Activated naive CD8-positive, alpha-beta T cell treated with anti-CD3 and anti-CD28 coated beads, Interleukin-2, amount 10 ng/mL, durations not matched to agents 7 days and 5 days (primary cell): ENCODE measurements around the gene CRTAC1. TPM values are rescaled to one million over a fixed set of nuclear protein-coding genes. Genes with fewer than 3 reads are reported as not detected.

Experiments
- ATAC-seq: fragments of 150-1000 bp; cut with Tn5 transposase; one replicate; pipeline ENCODE4 v1.10.0; 2021; ENCODE audit warnings: low read depth, moderate library complexity
- POLR2A ChIA-PET: fragments of 350-600 bp; sonication (Branson Sonifier 250); formaldehyde crosslinking; loops from one replicate; lab custom pipeline; 2021; ENCODE audit warnings: antibody characterized with exemption; lab: Charles Lee
- DNase-seq: peaks from one replicate; pipeline ENCODE4 v3.0.0; 2021
- H3K27ac Mint-ChIP-seq: one replicate; pipeline ENCODE4 v1.8.0; 2022; ENCODE audit warnings: mild to moderate bottlenecking, mixed read lengths
- H3K27me3 Mint-ChIP-seq: one replicate; pipeline ENCODE4 v1.8.0; 2022; ENCODE audit warnings: mild to moderate bottlenecking, moderate library complexity, mixed read lengths
- H3K36me3 Mint-ChIP-seq: one replicate; pipeline ENCODE4 v1.8.0; 2021; ENCODE audit warnings: mild to moderate bottlenecking, mixed read lengths
- H3K4me1 Mint-ChIP-seq: one replicate; pipeline ENCODE4 v1.8.0; 2021; ENCODE audit warnings: mixed read lengths
- H3K4me3 Mint-ChIP-seq: one replicate; pipeline ENCODE4 v1.8.0; 2022; ENCODE audit warnings: mild to moderate bottlenecking, moderate library complexity, mixed read lengths
- H3K9me3 Mint-ChIP-seq: one replicate; pipeline ENCODE4 v1.8.0; 2021; ENCODE audit warnings: mixed read lengths
- total RNA-seq, 2 experiments: library from RNA; stranded (reverse); gene quantifications; one replicate each; pipeline ENCODE4 v1.2.3, GENCODE V29; 2021

Gene CRTAC1, protein sequence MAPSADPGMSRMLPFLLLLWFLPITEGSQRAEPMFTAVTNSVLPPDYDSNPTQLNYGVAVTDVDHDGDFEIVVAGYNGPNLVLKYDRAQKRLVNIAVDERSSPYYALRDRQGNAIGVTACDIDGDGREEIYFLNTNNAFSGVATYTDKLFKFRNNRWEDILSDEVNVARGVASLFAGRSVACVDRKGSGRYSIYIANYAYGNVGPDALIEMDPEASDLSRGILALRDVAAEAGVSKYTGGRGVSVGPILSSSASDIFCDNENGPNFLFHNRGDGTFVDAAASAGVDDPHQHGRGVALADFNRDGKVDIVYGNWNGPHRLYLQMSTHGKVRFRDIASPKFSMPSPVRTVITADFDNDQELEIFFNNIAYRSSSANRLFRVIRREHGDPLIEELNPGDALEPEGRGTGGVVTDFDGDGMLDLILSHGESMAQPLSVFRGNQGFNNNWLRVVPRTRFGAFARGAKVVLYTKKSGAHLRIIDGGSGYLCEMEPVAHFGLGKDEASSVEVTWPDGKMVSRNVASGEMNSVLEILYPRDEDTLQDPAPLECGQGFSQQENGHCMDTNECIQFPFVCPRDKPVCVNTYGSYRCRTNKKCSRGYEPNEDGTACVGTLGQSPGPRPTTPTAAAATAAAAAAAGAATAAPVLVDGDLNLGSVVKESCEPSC
- not detected for total RNA-seq

DNA sequence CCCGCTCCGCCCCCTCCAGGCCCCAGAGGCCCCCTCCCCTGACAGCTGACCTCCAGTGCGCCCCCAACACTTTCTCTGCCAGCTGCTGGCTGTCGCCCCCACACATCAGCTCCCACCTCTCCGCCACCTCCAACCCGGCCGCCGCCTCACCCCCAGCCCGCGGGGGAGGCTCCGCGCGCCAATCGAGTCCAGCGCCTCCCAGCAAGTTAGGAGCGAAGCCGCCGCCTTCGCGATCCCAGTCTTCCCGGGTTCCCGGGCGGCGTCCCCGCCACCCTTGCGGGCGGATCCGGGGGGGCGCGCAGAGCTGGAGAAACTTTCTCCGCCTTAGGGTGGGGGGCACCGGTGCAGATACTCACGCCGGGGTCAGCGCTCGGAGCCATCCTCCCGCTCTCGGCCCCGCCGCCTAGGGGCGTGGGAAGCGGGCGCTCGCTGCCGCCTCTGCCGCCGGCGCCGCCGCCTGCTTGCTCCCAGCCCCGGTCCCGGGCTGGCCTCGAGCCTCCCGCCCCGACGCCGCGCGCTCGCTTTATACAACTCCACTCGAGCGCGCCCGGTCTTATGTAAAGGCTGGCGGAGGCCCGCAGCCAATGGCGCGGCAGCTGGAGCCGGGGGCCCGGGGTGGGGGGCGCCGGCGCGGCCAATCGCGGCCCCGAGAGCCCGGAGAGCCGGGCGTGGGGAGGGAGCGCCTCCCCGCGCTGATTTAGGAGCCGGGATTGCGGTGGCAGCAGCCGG, at the start of gene CRTAC1:
TSS of gene CRTAC1 (minus strand) at position 529 of the 729 bp plus-strand sequence. CDS start at position 380, 149 bp downstream.
- Mint-ChIP-seq H3K36me3 (no peaks in the 10 kb centered on the region), H3K27me3 (peaks cover 70% of the 10 kb centered on the region), H3K9me3 (no peaks in the 10 kb centered on the region), H3K4me3 (no peak within 1 kb of the TSS), H3K27ac (no peak within 1 kb of the TSS), H3K4me1 (peaks cover 4% of the 10 kb centered on the region)
- peak; percentile 34 for DNase-seq
- POLR2A ChIA-PET, result no interaction called here
- ATAC-seq, result no peak

DNA sequence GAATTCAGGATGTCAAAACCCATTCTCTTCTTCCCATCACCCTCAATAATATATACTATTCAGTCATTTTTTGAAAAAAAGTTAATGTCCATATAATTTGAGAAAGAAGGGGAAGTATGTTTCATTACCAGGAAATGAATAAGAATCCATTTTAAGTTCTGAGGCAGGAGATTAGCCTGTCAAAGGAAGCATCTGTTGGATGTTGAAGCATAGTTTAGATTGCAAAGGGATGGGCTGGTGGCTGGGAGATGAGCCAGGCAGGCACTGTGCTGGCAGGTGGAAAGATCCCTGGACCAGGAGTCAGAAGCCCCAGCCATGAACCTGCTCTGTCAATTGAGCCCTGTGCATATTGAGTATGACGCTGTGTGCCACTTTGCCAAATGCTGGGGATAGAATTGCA, 48.4 kb upstream of the CRTAC1 start:
- H3K9me3 Mint-ChIP-seq, result no peaks in the 10 kb centered on the region
- no peaks in the 10 kb centered on the region for H3K4me1 Mint-ChIP-seq
- H3K27me3 Mint-ChIP-seq, result peaks cover 3% of the 10 kb centered on the region
- H3K36me3 Mint-ChIP-seq, result no peaks in the 10 kb centered on the region
- ATAC-seq, result no peak
- no peak overlapping the region for H3K4me3 Mint-ChIP-seq
- POLR2A ChIA-PET, result no interaction called here
- no peak overlapping the region for H3K27ac Mint-ChIP-seq
- DNase-seq, result no peak

- H3K36me3 Mint-ChIP-seq, result no peaks in the 10 kb centered on the region
- no peaks in the 10 kb centered on the region for H3K9me3 Mint-ChIP-seq
- no peak overlapping the region for H3K4me3 Mint-ChIP-seq
These were observed 46.8 kb upstream of the CRTAC1 start for GRCh38 chr10:98077223-98077622.

GRCh38 chr10:98076086-98076485, 45.7 kb upstream of the CRTAC1 start:
- H3K4me3 Mint-ChIP-seq, result no peak overlapping the region
- DNase-seq (no peak), ATAC-seq (no peak)
- H3K27ac Mint-ChIP-seq, result no peak overlapping the region
- H3K4me1 Mint-ChIP-seq, result no peaks in the 10 kb centered on the region
- peaks cover 3% of the 10 kb centered on the region for H3K27me3 Mint-ChIP-seq
- H3K36me3 Mint-ChIP-seq, result no peaks in the 10 kb centered on the region
- H3K9me3 Mint-ChIP-seq, result no peaks in the 10 kb centered on the region
- POLR2A ChIA-PET, result no interaction called here

More at GRCh38 chr10:98077223-98077622, 46.8 kb upstream of the CRTAC1 start:
- DNase-seq (no peak), ATAC-seq (no peak)
- Mint-ChIP-seq H3K27me3 (peaks cover 3% of the 10 kb centered on the region), H3K4me1 (no peaks in the 10 kb centered on the region), H3K27ac (no peak overlapping the region)
- POLR2A ChIA-PET, result no interaction called here

GRCh38 chr10:98074315-98074911, 44.0 kb upstream of the CRTAC1 start:
- Mint-ChIP-seq H3K27ac (no peak overlapping the region), H3K4me3 (no peak overlapping the region), H3K27me3 (no peaks in the 10 kb centered on the region), H3K36me3 (no peaks in the 10 kb centered on the region), H3K4me1 (no peaks in the 10 kb centered on the region), H3K9me3 (no peaks in the 10 kb centered on the region)
- no peak for ATAC-seq
- DNase-seq, result no peak
- POLR2A ChIA-PET, result no interaction called here

DNA sequence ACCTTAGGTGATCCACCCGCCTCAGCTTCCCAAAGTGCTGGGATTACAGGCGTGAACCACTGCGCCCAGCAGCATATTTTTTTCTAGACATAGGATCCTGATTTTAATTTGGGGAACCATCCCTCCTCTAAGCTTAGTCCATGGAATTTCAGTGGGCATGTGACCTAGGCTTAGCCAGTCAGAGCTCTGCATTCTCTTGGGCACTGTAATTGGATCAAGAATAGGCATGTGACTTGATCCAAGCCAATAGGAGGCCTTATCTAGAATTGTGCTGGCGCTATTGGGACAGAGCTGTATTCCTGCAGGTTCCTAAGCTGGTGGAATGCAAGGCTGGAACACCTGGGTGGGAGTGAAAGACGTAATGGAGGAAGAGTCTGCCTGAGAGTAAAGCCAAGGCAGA, 36.7 kb upstream of the CRTAC1 start:
- Mint-ChIP-seq H3K27ac (no peak overlapping the region), H3K27me3 (peaks cover 9% of the 10 kb centered on the region), H3K4me1 (no peaks in the 10 kb centered on the region), H3K4me3 (no peak overlapping the region), H3K9me3 (no peaks in the 10 kb centered on the region), H3K36me3 (no peaks in the 10 kb centered on the region)
- ATAC-seq (no peak), DNase-seq (no peak)
- POLR2A ChIA-PET, result no interaction called here

GRCh38 chr10:98063740-98064027, 33.3 kb upstream of the CRTAC1 start:
- H3K4me3 Mint-ChIP-seq, result no peak overlapping the region
- H3K27me3 Mint-ChIP-seq, result peaks cover 12% of the 10 kb centered on the region
- H3K27ac Mint-ChIP-seq, result no peak overlapping the region
- H3K9me3 Mint-ChIP-seq, result no peaks in the 10 kb centered on the region
- H3K36me3 Mint-ChIP-seq, result no peaks in the 10 kb centered on the region
- no peak for DNase-seq
- no peak for ATAC-seq
- H3K4me1 Mint-ChIP-seq, result no peaks in the 10 kb centered on the region
- POLR2A ChIA-PET, result no interaction called here

GRCh38 chr10:98062424-98062823, 32.0 kb upstream of the CRTAC1 start:
- DNase-seq, result no peak
- Mint-ChIP-seq H3K4me3 (no peak overlapping the region), H3K4me1 (no peaks in the 10 kb centered on the region), H3K27me3 (peaks cover 12% of the 10 kb centered on the region), H3K36me3 (no peaks in the 10 kb centered on the region), H3K9me3 (no peaks in the 10 kb centered on the region), H3K27ac (no peak overlapping the region)
- POLR2A ChIA-PET, result no interaction called here
- no peak for ATAC-seq

- Mint-ChIP-seq H3K4me3 (no peak overlapping the region), H3K27me3 (peaks cover 13% of the 10 kb centered on the region), H3K36me3 (no peaks in the 10 kb centered on the region), H3K9me3 (no peaks in the 10 kb centered on the region), H3K4me1 (no peaks in the 10 kb centered on the region), H3K27ac (no peak overlapping the region)
- DNase-seq (no peak), ATAC-seq (no peak)
- POLR2A ChIA-PET, result no interaction called here
These were observed 29.7 kb upstream of the CRTAC1 start for GRCh38 chr10:98060079-98060478.

DNA sequence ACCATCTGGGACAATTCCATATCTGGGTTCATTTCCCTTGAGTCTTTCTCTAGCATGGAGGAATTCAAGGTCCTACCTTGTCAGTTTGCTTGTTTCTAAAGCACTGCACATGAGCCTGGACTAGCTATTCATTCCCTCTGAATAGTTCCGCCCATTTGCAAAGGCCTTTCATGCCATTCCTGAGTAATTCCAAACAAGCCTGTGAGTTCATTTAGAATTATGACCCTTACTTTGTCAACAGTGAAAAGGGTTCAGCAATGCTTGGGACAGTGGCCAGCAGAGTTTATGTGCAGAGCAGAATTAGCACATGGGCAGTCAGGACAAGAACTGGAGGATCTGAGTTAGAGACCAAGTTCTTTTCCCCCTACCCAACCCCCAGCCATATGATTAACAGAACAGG, 27.9 kb upstream of the CRTAC1 start:
- H3K9me3 Mint-ChIP-seq, result no peaks in the 10 kb centered on the region
- no peak overlapping the region for H3K4me3 Mint-ChIP-seq
- H3K4me1 Mint-ChIP-seq, result no peaks in the 10 kb centered on the region
- POLR2A ChIA-PET, result no interaction called here
- no peaks in the 10 kb centered on the region for H3K36me3 Mint-ChIP-seq
- DNase-seq (no peak), ATAC-seq (no peak)
- H3K27ac Mint-ChIP-seq, result no peak overlapping the region
- H3K27me3 Mint-ChIP-seq, result peaks cover 22% of the 10 kb centered on the region

GRCh38 chr10:98055841-98056516, 25.6 kb upstream of the CRTAC1 start:
- Mint-ChIP-seq H3K4me1 (no peaks in the 10 kb centered on the region), H3K27me3 (peaks cover 27% of the 10 kb centered on the region), H3K27ac (no peak overlapping the region), H3K9me3 (no peaks in the 10 kb centered on the region), H3K4me3 (no peak overlapping the region), H3K36me3 (no peaks in the 10 kb centered on the region)
- DNase-seq (peak; percentile 35), ATAC-seq (no peak)
- POLR2A ChIA-PET, result no interaction called here

DNA sequence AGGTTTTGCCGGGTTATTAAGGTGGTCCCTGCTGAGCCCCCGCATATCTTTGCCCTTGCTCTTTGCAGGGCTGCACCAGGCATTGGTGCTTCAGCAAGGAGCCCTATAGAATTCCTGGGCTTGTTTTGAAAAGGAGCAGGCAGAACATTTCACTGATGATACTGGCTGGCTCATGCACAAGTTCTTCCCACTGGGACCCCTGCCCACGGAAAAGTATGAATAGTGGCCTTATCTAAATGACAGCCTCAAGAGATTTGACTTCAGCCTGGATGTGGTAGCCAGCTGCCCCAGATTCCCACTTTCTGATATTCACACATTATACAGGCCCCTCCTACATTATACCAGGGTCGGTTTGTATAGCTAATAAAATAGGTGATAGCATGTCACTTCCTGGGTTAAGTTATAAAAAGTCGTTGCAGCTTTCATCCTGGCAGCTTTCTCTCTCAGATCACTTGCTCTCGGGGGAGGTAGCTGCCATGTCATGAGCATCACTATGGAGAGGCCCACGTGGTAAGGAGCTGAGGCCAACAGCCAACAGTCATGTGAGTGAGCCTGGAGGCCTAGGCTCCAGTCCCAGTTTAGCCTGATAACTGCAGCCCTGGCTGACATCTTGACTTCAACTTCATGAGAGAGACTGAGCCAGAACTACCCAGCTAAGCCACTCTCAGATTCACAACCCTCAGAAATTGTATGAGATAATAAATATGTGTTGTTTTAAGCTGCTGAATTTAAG, 16.8 kb upstream of the CRTAC1 start:
- ATAC-seq (no peak), DNase-seq (no peak)
- POLR2A ChIA-PET, result interaction anchor here (1.0 kb wide), 1 partner anchor 132 kb away, joined by 3 read pairs; no protein-coding TSS in a partner anchor
- H3K36me3 Mint-ChIP-seq, result no peaks in the 10 kb centered on the region
- H3K4me3 Mint-ChIP-seq, result no peak overlapping the region
- no peak overlapping the region for H3K27ac Mint-ChIP-seq
- H3K27me3 Mint-ChIP-seq, result peaks cover 22% of the 10 kb centered on the region
- H3K9me3 Mint-ChIP-seq, result no peaks in the 10 kb centered on the region
- H3K4me1 Mint-ChIP-seq, result peaks cover 1% of the 10 kb centered on the region
